ENCODE data around the gene IFNA6.

IFNA6 gene

DNA sequence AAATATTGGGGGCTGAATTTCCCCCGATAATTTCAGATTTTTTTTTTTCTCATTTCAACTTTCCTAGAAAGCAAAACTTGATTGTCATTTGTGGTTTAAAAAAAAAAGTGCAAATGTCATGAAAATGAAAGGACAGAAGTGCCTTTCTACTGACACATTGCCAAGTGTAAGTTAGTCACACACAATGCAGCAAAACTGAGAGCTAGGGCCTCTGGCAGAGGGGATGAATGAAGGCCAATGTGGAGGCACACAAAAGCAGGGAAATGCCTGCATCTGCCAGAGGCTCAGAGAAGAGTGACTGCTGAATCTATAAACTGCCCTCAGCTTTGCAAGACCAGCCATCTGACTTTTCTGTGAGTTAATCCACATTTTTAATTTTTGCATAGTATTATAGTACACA is 38.8 kb downstream of the IFNA6 start:
- H3K27ac ChIP-seq (ENCODE audit: low read depth, low read length), result no peak overlapping the region
- no peaks in the 10 kb centered on the region for H3K9me3 ChIP-seq (ENCODE audit: control insufficient read depth in 5 of 5, low read length in 5 of 5)
- H3K27me3 ChIP-seq (ENCODE audit: control insufficient read depth in 5 of 5, insufficient read depth in 4 of 5, low read length in 5 of 5), result no peaks in the 10 kb centered on the region
- H3K4me1 ChIP-seq (ENCODE audit: control insufficient read depth in 5 of 5, insufficient read depth in 5 of 5, low read length in 5 of 5), result peaks cover 3 to 10% (median 5%) of the 10 kb centered on the region in 5 donors
- H3K9ac ChIP-seq (ENCODE audit: low read length in 5 of 5), result no peak overlapping the region
- no peaks in the 10 kb centered on the region for H3K36me3 ChIP-seq (ENCODE audit: control insufficient read depth in 5 of 5, insufficient read depth in 5 of 5, low read length in 5 of 5)
- H3K4me3 ChIP-seq (ENCODE audit: low read depth in 1 of 5, low read length in 5 of 5), result no peak overlapping the region

DNA sequence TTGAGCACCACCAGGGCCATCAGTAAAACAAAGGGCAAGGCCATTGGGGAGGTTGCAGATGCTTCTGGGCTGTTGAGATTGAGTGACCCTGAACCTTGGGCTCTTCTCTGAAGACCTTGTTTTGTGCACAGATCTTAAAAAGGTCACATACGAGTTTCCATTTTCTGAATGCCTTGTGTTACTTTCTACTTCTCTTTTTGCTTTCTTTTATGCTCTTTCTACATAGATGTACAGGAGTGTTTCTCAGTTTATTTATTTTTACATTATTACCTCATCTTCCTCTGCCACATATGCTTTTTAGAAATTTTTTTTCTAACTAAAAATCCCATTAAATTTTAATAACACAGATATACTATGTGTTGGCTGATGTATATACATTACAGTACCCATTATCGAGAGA is 45.5 kb downstream of the IFNA6 start, which contains the start of gene IFNA5:
Gene IFNA5, minus strand, starts transcription at position 101 of the 400 bp plus-strand sequence. Its CDS starts 57 bp downstream, at position 44.
- no peak within 1 kb of the TSS for H3K27ac ChIP-seq (ENCODE audit: low read depth, low read length)
- no peak within 1 kb of the TSS for H3K4me3 ChIP-seq (ENCODE audit: low read depth in 1 of 5, low read length in 5 of 5)
- no peaks in the 10 kb centered on the region for H3K36me3 ChIP-seq (ENCODE audit: control insufficient read depth in 5 of 5, insufficient read depth in 5 of 5, low read length in 5 of 5)
- H3K27me3 ChIP-seq (ENCODE audit: control insufficient read depth in 5 of 5, insufficient read depth in 4 of 5, low read length in 5 of 5), result peaks cover 0 to 2% (median 0%) of the 10 kb centered on the region in 5 donors
- no peak within 1 kb of the TSS for H3K9ac ChIP-seq (ENCODE audit: low read length in 5 of 5)
- no peaks in the 10 kb centered on the region for H3K4me1 ChIP-seq (ENCODE audit: control insufficient read depth in 5 of 5, insufficient read depth in 5 of 5, low read length in 5 of 5)
- no peaks in the 10 kb centered on the region for H3K9me3 ChIP-seq (ENCODE audit: control insufficient read depth in 5 of 5, low read length in 5 of 5)
